Left kidney (tissue), 2 donors: ENCODE measurements around the gene ANKS3. TPM values are rescaled to one million over a fixed set of nuclear protein-coding genes. Genes with fewer than 3 reads are reported as not detected.
A peak's percentile ranks its signal among the peaks of the same experiment; 100 is the strongest.

Experiments used
- DNase-seq: peaks from one replicate; pipeline ENCODE4 v3.0.0-alpha.2; 2013
- polyA plus RNA-seq: library from polyadenylated mRNA; unstranded; fragments of 120-200 nt; gene quantifications from one replicate; pipeline ENCODE4 v1.2.1, GENCODE V29; 2013; ENCODE audit not compliant: insufficient read length

Gene ANKS3
- polyA plus RNA-seq, 1 donor, result 32.4 TPM

- DNase-seq, result no peak
Observed at GRCh38 chr16:4685776-4686496, 48.1 kb downstream of the ANKS3 start.

- DNase-seq, result no peak
Observed at GRCh38 chr16:4685292-4685691, 48.8 kb downstream of the ANKS3 start.

GRCh38 chr16:4684763-4685162 lies 49.3 kb downstream of the ANKS3 start:
- no peak for DNase-seq

- DNase-seq, result no peak
Observed at GRCh38 chr16:4684058-4684715, 49.9 kb downstream of the ANKS3 start.

- no peak for DNase-seq
Observed at GRCh38 chr16:4683255-4684057, 50.6 kb downstream of the ANKS3 start.

GRCh38 chr16:4682616-4683254 lies 51.3 kb downstream of the ANKS3 start:
- peak; percentile 77 for DNase-seq

- DNase-seq, result no peak
Observed at GRCh38 chr16:4682084-4682591, 51.9 kb downstream of the ANKS3 start.

GRCh38 chr16:4681471-4682083 lies 52.5 kb downstream of the ANKS3 start:
- no peak for DNase-seq

- no peak for DNase-seq
Observed at GRCh38 chr16:4680673-4681470, 53.2 kb downstream of the ANKS3 start.

- no peak for DNase-seq
Observed at GRCh38 chr16:4679850-4680636, 54.0 kb downstream of the ANKS3 start.

GRCh38 chr16:4679156-4679849 lies 54.8 kb downstream of the ANKS3 start:
- DNase-seq, result no peak

- no peak for DNase-seq
Observed at GRCh38 chr16:4678596-4678995, 55.5 kb downstream of the ANKS3 start.

- no peak for DNase-seq
Observed at GRCh38 chr16:4677994-4678393, 56.1 kb downstream of the ANKS3 start.

- DNase-seq, result no peak
Observed at GRCh38 chr16:4677390-4677789, 56.7 kb downstream of the ANKS3 start.

GRCh38 chr16:4676831-4677230 lies 57.2 kb downstream of the ANKS3 start:
- no peak for DNase-seq

- no peak for DNase-seq
Observed at GRCh38 chr16:4675864-4676786, 57.9 kb downstream of the ANKS3 start.

- no peak for DNase-seq
Observed at GRCh38 chr16:4674926-4675530, 59.0 kb downstream of the ANKS3 start.
